AG04449 (cell line): ENCODE measurements around the gene GULP1.

ENCODE experiments used
- CTCF ChIA-PET: fragments of 350-600 bp; formaldehyde crosslinking; extraction: SDS; loops from one replicate; lab custom pipeline; 2021; ENCODE audit warnings: antibody characterized with exemption; lab: Yijun Ruan, JAX
- POLR2A ChIA-PET: fragments of 400-600, 350-600 bp; formaldehyde crosslinking; extraction: SDS; loops from one replicate; lab custom pipeline; 2020; ENCODE audit warnings: antibody characterized with exemption, inconsistent platforms; lab: Yijun Ruan, JAX
- DNase-seq: peaks from one replicate; pipeline ENCODE4 v3.0.0-alpha.2; 2010; ENCODE audit warnings: low read depth, low spot score
- H3K4me3 ChIP-seq: 2 replicates; pipeline ENCODE4 v1.5.1; 2011; ENCODE audit warnings: low read depth, mild to moderate bottlenecking, control low read depth, low read length
- TF ChIP-seq, protein P1 (sequence below): IDR thresholded peaks from one replicate; pipeline ENCODE4 v1.5.1; 2011; ENCODE audit warnings: mild to moderate bottlenecking, moderate library complexity, low read length, control low read depth, inconsistent platforms; ENCODE audit not compliant: insufficient read depth; ENCODE audit errors: missing control alignments

The GULP1 gene

DNA sequence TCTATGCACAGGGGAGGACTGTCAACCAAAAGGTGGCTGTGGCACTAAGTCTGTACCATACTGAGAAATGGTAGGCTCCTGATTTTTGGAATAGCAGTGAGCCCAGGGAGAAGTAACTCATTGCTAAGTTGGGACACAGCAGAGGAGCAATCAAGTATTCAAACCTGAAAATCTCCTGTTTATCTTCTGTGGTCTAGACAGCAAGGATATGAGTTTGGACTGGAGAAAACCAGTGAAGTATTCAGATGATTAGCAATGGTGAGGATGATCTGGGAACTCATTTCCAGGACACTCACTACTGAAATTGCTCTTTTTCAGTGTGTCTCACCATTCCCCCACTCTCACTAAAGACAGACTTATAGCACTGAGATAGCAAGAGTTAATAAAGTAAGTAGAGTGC lies 112.0 kb downstream of the GULP1 start:
- ChIA-PET CTCF (interaction anchor here (1.1 kb wide), 1 partner anchor 9 kb away, joined by 3 read pairs; no protein-coding TSS in a partner anchor), POLR2A (no interaction called here)
- TF ChIP-seq, protein P1, sequence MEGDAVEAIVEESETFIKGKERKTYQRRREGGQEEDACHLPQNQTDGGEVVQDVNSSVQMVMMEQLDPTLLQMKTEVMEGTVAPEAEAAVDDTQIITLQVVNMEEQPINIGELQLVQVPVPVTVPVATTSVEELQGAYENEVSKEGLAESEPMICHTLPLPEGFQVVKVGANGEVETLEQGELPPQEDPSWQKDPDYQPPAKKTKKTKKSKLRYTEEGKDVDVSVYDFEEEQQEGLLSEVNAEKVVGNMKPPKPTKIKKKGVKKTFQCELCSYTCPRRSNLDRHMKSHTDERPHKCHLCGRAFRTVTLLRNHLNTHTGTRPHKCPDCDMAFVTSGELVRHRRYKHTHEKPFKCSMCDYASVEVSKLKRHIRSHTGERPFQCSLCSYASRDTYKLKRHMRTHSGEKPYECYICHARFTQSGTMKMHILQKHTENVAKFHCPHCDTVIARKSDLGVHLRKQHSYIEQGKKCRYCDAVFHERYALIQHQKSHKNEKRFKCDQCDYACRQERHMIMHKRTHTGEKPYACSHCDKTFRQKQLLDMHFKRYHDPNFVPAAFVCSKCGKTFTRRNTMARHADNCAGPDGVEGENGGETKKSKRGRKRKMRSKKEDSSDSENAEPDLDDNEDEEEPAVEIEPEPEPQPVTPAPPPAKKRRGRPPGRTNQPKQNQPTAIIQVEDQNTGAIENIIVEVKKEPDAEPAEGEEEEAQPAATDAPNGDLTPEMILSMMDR: no peak
- no peak for DNase-seq
- H3K4me3 ChIP-seq: no peak overlapping the region

DNA sequence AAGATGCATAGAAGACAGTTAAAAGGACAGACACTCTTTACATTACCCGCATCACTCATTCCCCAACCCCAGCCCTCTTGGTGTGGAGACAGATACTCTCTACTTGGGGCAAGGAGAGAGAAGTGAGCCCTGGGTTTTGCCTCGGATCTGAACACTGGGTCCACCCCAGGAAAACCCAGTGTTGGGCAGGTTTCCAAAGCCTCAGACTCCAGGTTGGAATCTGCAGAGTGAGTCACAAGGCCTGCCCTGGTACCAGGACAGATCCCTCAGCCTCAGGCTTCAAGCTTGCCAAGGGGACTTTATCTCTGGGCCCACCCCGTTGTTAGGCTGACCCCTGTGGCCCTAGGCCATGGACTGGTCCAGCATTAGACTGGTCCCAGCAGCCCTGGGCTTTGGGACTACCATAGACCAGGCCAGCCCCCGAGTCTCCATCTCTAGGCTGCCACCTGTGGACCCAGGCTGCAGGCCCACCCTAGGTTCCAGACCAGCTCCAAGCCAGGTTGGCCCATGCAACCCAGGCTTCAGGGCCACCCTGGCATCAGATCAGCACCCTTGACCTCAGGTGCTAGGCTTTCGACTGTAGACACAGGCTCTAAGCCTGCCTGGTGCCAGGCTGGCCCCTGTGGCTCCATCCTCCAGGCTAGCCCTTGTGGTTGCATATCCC lies 112.8 kb downstream of the GULP1 start:
- ChIA-PET CTCF (interaction anchor here (1.1 to 1.5 kb wide), 2 partner anchors 10 kb away, joined by 3 to 4 read pairs; no protein-coding TSS in a partner anchor), POLR2A (no interaction called here)
- TF ChIP-seq, protein P1: no peak
- no peak overlapping the region for H3K4me3 ChIP-seq
- no peak for DNase-seq

DNA sequence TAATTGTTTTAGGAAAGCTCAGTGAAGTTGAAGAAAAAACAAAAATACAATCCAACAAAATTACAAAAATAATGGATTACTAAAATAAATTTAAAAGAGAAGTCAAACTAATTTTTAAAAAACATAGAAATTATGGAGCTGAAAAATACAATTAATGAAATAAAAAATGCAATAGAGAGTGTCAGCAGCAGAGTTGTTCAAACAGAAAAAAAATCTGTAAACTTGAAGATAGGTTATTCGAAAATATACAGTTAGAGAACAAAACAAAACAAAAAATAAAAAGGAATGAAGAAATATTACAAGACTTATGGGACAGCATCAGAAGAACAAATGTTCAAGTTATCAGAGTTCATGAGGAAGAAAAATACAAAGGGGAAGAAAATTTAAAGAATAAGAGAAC lies 114.7 kb downstream of the GULP1 start:
- CTCF ChIA-PET: interaction anchor here (1.1 kb wide), 1 partner anchor 35 kb away, joined by 3 read pairs; no protein-coding TSS in a partner anchor

DNA sequence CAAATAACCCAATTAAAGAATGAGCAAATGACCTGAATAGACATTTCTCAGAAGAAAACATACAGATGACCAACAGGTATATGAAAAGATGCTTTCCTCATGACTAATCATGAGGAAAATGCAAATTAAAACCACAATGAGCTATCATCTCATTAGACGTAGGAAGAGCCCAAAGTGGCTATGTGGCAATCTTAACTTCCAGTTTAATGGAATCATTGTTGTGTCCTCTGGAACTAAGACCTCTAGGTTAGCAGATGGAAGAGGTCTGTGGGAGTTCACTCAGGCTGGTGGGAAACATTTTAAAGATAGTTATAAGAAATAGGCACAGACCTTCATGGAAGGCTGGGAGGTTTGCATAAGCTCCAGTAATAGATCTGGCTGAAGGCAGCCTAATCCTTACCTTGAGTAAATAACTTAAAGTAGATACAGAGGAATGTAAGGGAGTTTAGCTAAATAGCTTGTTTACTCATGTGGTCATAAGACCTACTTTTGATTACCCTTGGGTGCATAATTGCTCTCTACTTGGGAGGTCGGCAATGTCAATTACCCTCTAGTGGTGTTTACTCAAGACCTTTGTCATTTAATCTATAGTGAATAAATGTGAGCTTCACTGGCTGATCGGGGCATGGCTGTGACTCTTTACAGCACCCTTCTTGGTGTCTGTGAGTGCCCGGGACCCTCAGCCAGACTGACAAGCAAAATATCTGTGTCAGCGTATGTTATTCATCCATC lies 119.0 kb downstream of the GULP1 start:
- CTCF ChIA-PET: no interaction called here

More for the DNA sequence above, 114.7 kb downstream of the GULP1 start:
- TF ChIP-seq, protein P1: no peak
- H3K4me3 ChIP-seq: no peak overlapping the region
- DNase-seq: no peak
- POLR2A ChIA-PET: no interaction called here

DNA sequence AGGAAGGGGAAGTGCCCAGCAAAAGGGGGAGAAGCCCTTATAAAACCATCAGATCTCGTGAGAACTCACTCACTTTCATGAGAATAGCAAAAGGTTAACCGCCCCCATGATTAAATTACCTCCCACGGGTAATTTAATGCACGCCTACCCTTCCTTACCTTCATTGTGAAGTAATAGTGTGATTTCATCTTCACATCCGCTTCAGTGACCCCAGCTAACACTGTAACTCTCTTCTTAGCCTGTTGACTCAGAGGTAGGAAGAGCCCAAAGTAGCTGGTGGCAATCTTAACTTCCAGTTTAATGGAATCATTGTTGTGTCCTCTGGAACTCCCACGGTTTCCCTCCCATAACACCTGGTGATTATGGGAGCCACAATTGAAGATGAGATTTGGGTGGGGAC lies 120.5 kb downstream of the GULP1 start:
- POLR2A ChIA-PET: no interaction called here
- TF ChIP-seq, protein P1: no peak
- no peak for DNase-seq
- CTCF ChIA-PET: no interaction called here
- H3K4me3 ChIP-seq: no peak overlapping the region

More for the DNA sequence above, 119.0 kb downstream of the GULP1 start:
- no peak overlapping the region for H3K4me3 ChIP-seq
- POLR2A ChIA-PET: no interaction called here
- TF ChIP-seq, protein P1: no peak
- DNase-seq: no peak

DNA sequence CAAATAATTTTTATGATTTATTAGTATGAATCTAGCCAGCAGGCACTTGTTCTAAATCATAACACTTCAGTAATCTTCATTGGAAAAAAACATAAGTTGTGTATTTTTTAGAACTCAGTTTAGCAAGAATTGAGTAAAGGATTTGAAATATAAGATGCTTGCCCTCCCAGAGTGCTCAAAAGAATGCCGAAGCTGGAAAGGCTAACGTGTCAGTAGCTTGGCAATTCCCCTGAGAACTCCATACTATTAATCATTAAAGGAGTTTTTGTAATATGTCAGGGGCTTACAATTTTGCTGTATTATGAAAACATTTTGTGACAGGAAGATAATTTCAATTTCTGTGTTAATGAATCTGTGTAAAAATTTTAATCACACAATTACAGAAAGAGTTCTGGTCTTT lies 122.7 kb downstream of the GULP1 start:
- no peak overlapping the region for H3K4me3 ChIP-seq
- POLR2A ChIA-PET: no interaction called here
- peak; percentile 37 for DNase-seq
- CTCF ChIA-PET: interaction anchor here (1.2 kb wide), 1 partner anchor 9 kb away, joined by 4 read pairs; no protein-coding TSS in a partner anchor
- TF ChIP-seq, protein P1: no peak
